ENCODE results near the gene CRNN. TPM values are rescaled to one million over a fixed set of nuclear protein-coding genes. Genes with fewer than 3 reads are reported as not detected.

CRNN gene
- total and polyA plus RNA-seq, 12 donors: 1.0 to 2.1 TPM; not detected in 10

DNA sequence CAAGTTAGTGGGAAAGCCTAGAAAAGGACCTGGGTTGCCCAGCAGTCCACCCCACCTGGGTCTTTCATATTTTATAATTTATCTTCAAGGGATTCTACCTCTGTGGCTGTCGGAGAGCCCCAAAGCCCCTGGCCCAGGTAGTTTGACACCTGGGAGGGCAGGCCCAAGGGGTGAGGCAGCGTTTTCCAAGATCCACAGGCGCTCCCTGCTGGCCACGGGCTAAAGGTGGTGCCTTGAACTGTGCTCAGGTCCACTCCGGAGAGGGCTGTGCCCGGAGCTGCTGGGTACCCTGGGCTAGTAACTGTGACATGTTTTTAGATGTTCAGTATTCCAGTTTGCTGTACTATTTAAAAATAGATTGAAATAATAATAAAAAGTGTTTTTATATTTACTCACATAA lies 37.2 kb upstream of the CRNN start:
- H3K27ac ChIP-seq: no peak overlapping the region
- no peak overlapping the region for H3K4me3 ChIP-seq
- WGBS, 4 donors: 48 to 65% (median 56%) methylated on average over 3 to 6 of the region's 6 CpGs
- no peaks in the 10 kb centered on the region for H3K36me3 ChIP-seq (replicated peaks in 1 of 2)
- no peaks in the 10 kb centered on the region for H3K9me3 ChIP-seq (replicated peaks in 1 of 3)
- no peak for DNase-seq
- intact Hi-C loops (cut with DNase I): no loop called here
- TF ChIP-seq, protein P1, sequence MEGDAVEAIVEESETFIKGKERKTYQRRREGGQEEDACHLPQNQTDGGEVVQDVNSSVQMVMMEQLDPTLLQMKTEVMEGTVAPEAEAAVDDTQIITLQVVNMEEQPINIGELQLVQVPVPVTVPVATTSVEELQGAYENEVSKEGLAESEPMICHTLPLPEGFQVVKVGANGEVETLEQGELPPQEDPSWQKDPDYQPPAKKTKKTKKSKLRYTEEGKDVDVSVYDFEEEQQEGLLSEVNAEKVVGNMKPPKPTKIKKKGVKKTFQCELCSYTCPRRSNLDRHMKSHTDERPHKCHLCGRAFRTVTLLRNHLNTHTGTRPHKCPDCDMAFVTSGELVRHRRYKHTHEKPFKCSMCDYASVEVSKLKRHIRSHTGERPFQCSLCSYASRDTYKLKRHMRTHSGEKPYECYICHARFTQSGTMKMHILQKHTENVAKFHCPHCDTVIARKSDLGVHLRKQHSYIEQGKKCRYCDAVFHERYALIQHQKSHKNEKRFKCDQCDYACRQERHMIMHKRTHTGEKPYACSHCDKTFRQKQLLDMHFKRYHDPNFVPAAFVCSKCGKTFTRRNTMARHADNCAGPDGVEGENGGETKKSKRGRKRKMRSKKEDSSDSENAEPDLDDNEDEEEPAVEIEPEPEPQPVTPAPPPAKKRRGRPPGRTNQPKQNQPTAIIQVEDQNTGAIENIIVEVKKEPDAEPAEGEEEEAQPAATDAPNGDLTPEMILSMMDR (IDR thresholded peaks at IDR 0.05): no peak
- no peak for TF ChIP-seq POLR2A (IDR thresholded peaks at IDR 0.05)
- H3K4me1 ChIP-seq (replicated peaks in 1 of 2): no peaks in the 10 kb centered on the region
- peaks cover 7% of the 10 kb centered on the region for H3K27me3 ChIP-seq

DNA sequence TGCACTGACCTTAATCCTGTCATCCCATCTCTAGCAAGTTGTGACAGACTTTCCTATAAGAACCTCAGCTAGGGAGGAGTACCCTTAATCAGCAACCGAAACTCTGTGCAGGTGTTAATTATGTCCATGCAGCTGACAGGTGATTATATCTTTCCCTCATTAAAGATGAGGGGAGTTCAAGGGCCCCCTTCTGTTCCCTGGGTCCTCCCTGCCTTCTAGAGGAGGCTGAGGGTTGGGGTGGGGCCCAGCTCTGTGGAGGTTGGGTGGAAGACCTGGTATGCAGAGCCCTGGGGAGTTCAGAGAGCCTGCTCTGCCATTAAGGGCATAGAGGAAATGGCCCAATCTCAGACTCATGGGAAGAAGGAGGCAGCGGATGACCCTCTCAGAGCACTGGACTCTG lies 35.6 kb upstream of the CRNN start:
- 73 to 94% (median 86%) methylated on average over 2 of the region's 2 CpGs for WGBS, 4 donors
- no peaks in the 10 kb centered on the region for H3K36me3 ChIP-seq (replicated peaks in 1 of 2)
- no peaks in the 10 kb centered on the region for H3K9me3 ChIP-seq (replicated peaks in 1 of 3)
- TF ChIP-seq, protein P1 (IDR thresholded peaks at IDR 0.05): no peak
- TF ChIP-seq POLR2A (IDR thresholded peaks at IDR 0.05): no peak
- H3K27ac ChIP-seq: no peak overlapping the region
- H3K4me1 ChIP-seq (replicated peaks in 1 of 2): no peaks in the 10 kb centered on the region
- intact Hi-C loops (cut with DNase I): loop anchor here (10.0 kb wide), 2 partner anchors 265 to 395 kb away; no protein-coding TSS in a partner anchor
- no peak for DNase-seq
- no peak overlapping the region for H3K4me3 ChIP-seq
- H3K27me3 ChIP-seq: peaks cover 7% of the 10 kb centered on the region

DNA sequence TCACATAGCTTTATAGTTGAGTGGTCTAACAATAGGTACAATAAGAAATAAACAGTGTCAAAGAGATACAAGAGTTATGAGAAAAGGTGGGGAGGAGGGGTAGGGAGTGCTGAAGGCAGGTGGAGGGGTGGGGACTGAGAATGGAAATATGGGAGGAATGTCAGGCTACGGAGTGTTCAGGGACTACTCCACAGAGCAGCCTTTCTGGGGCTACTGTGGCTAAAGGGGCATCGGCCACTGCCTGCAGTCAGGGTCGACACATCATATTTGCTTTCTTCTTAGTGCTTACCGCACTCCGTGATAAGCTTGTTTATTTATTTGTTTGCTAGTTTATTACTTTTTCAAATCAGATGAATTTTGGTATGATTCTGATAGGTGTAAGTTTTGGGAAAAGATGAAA lies 34.4 kb upstream of the CRNN start:
- Histone ChIP-seq H3K36me3 (replicated peaks in 1 of 2) (no peaks in the 10 kb centered on the region), H3K4me1 (replicated peaks in 1 of 2) (no peaks in the 10 kb centered on the region), H3K27me3 (peaks cover 7% of the 10 kb centered on the region), H3K4me3 (no peak overlapping the region), H3K9me3 (replicated peaks in 1 of 3) (no peaks in the 10 kb centered on the region), H3K27ac (no peak overlapping the region)
- intact Hi-C loops (cut with DNase I): loop anchor here (10.0 kb wide), 2 partner anchors 264 to 394 kb away; no protein-coding TSS in a partner anchor
- TF ChIP-seq POLR2A (IDR thresholded peaks at IDR 0.05): no peak
- TF ChIP-seq, protein P1 (IDR thresholded peaks at IDR 0.05): no peak
- WGBS, 4 donors: 70 to 84% (median 81%) methylated on average over 5 of the region's 5 CpGs
- DNase-seq: no peak

DNA sequence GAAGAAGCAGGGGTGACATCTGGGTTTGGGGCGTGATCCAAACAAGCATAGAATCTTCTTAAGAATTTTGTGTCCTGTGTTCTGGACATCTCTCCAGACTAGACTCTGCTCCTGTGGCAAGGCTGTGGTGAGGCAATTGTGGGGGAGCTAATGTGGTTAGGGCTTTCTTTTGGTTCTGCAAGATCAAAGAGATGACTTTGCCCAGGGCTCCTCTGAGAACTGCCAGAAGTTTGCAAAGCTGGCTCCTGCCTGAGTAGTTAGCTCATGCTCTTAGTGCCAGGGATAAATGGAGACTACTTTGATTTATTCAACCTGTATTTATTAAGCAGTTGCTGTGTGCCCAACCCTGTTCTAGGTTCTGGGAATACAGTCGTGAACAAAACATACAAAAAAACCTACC lies 34.0 kb upstream of the CRNN start:
- no peak overlapping the region for H3K4me3 ChIP-seq
- no peaks in the 10 kb centered on the region for H3K4me1 ChIP-seq (replicated peaks in 1 of 2)
- no peak overlapping the region for H3K27ac ChIP-seq
- peaks cover 7% of the 10 kb centered on the region for H3K27me3 ChIP-seq
- H3K9me3 ChIP-seq (replicated peaks in 1 of 3): no peaks in the 10 kb centered on the region
- WGBS, 4 donors: 59 to 70% (median 62%) methylated on average over 2 of the region's 2 CpGs
- intact Hi-C loops (cut with DNase I): loop anchor here (10.0 kb wide), 2 partner anchors 263 to 393 kb away; no protein-coding TSS in a partner anchor
- no peak for DNase-seq
- H3K36me3 ChIP-seq (replicated peaks in 1 of 2): no peaks in the 10 kb centered on the region
- no peak for TF ChIP-seq POLR2A (IDR thresholded peaks at IDR 0.05)

DNA sequence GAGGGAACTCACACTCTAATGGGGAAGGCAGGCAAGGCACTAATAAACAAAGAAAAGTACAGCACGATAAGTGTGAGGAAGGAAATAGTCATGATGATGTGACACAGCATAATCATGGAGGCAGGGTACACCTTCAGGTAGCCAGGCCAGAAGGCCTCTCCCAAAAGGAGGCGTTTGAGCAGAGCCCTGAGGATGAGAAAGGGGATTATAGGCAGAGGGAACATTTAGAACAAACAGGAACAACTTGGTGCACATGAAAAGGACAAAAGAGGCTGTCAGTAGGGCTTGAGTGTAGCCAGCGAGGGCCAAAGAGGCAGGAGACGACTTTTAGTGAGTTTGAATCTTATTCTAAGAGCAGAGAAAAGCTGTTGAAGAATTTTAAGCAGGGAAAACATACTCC lies 33.4 kb upstream of the CRNN start:
- H3K27me3 ChIP-seq: peaks cover 7% of the 10 kb centered on the region
- 49 to 63% (median 55%) methylated on average over 4 of the region's 4 CpGs for WGBS, 4 donors
- no peak overlapping the region for H3K27ac ChIP-seq
- no peaks in the 10 kb centered on the region for H3K4me1 ChIP-seq (replicated peaks in 1 of 2)
- intact Hi-C loops (cut with DNase I): loop anchor here (10.0 kb wide), 2 partner anchors 263 to 393 kb away; no protein-coding TSS in a partner anchor
- H3K4me3 ChIP-seq: no peak overlapping the region
- no peaks in the 10 kb centered on the region for H3K36me3 ChIP-seq (replicated peaks in 1 of 2)
- DNase-seq: no peak
- no peaks in the 10 kb centered on the region for H3K9me3 ChIP-seq (replicated peaks in 1 of 3)
- no peak for TF ChIP-seq POLR2A (IDR thresholded peaks at IDR 0.05)
- TF ChIP-seq, protein P1 (IDR thresholded peaks at IDR 0.05): no peak
